ENCODE data around the gene DOCK6.
A peak's percentile ranks its signal among the peaks of the same experiment; 100 is the strongest.

The DOCK6 gene

GRCh38 chr19:11203194-11204075 is 58.9 kb downstream of the DOCK6 start:
- ChIA-PET CTCF (interaction anchor here (1.8 kb wide), 1 partner anchor 66 kb away, joined by 7 read pairs; no protein-coding TSS in a partner anchor), POLR2A (no interaction called here)
- peak; percentile 73 for DNase-seq (ENCODE audit: extremely low spot score)
- no peak for TF ChIP-seq CTBP1 (IDR thresholded peaks at IDR 0.05; ENCODE audit: borderline replicate concordance)
- no peak for TF ChIP-seq PKNOX1 (IDR thresholded peaks at IDR 0.05)
- TF ChIP-seq NFRKB (IDR thresholded peaks at IDR 0.05): no peak
- no peak for TF ChIP-seq BHLHE40 (IDR thresholded peaks at IDR 0.05; ENCODE audit: borderline replicate concordance)
- TF ChIP-seq FOXM1 (IDR thresholded peaks at IDR 0.05; ENCODE audit: borderline replicate concordance): no peak
- no peak for TF ChIP-seq SP1 (IDR thresholded peaks at IDR 0.05)
- TF ChIP-seq LEF1 (IDR thresholded peaks at IDR 0.05; ENCODE audit: borderline replicate concordance): no peak
- TF ChIP-seq TARDBP (IDR thresholded peaks at IDR 0.05): no peak
- no peak for TF ChIP-seq ZNF384 (IDR thresholded peaks at IDR 0.05)

- ChIA-PET POLR2A (no interaction called here), CTCF (interaction anchor here (0.8 kb wide), 1 partner anchor 167 kb away, joined by 3 read pairs; no protein-coding TSS in a partner anchor)
- no peak for DNase-seq (ENCODE audit: extremely low spot score)
- no peak for TF ChIP-seq HDGF (IDR thresholded peaks at IDR 0.05; ENCODE audit: borderline replicate concordance)
- TF ChIP-seq L3MBTL2 (conservative IDR thresholded peaks at IDR 0.05): no peak
- no peak for TF ChIP-seq ELF4 (IDR thresholded peaks at IDR 0.05)
- TF ChIP-seq FOXA1 (IDR thresholded peaks at IDR 0.05): no peak
Observed at GRCh38 chr19:11202488-11203193, 59.7 kb downstream of the DOCK6 start.

GRCh38 chr19:11201791-11202190 is 60.5 kb downstream of the DOCK6 start:
- CTCF ChIA-PET: interaction anchor here (0.8 kb wide), 1 partner anchor 166 kb away, joined by 3 read pairs; no protein-coding TSS in a partner anchor
- TF ChIP-seq L3MBTL2 (conservative IDR thresholded peaks at IDR 0.05) (no peak), TARDBP (IDR thresholded peaks at IDR 0.05) (no peak), NFRKB (IDR thresholded peaks at IDR 0.05) (no peak), FOXK2 (IDR thresholded peaks at IDR 0.05) (no peak), ZNF384 (IDR thresholded peaks at IDR 0.05) (no peak), ELF4 (IDR thresholded peaks at IDR 0.05) (no peak), LEF1 (IDR thresholded peaks at IDR 0.05; ENCODE audit: borderline replicate concordance) (no peak), PKNOX1 (IDR thresholded peaks at IDR 0.05) (no peak), ARNT (IDR thresholded peaks at IDR 0.05) (no peak), SP1 (IDR thresholded peaks at IDR 0.05) (no peak), FOXA1 (IDR thresholded peaks at IDR 0.05) (no peak), SUZ12 (IDR thresholded peaks at IDR 0.05) (no peak), HDGF (IDR thresholded peaks at IDR 0.05; ENCODE audit: borderline replicate concordance) (no peak), FOXM1 (IDR thresholded peaks at IDR 0.05; ENCODE audit: borderline replicate concordance) (no peak), BHLHE40 (IDR thresholded peaks at IDR 0.05; ENCODE audit: borderline replicate concordance) (no peak), CTBP1 (IDR thresholded peaks at IDR 0.05; ENCODE audit: borderline replicate concordance) (no peak)
- DNase-seq (ENCODE audit: extremely low spot score): no peak
- POLR2A ChIA-PET: no interaction called here

- TF ChIP-seq FOXK2 (IDR thresholded peaks at IDR 0.05): no peak
- no peak for TF ChIP-seq SUZ12 (IDR thresholded peaks at IDR 0.05)
- TF ChIP-seq ZNF384 (IDR thresholded peaks at IDR 0.05): no peak
- TF ChIP-seq TARDBP (IDR thresholded peaks at IDR 0.05): no peak
- TF ChIP-seq ARNT (IDR thresholded peaks at IDR 0.05): no peak
- TF ChIP-seq L3MBTL2 (conservative IDR thresholded peaks at IDR 0.05): no peak
- no peak for TF ChIP-seq NFRKB (IDR thresholded peaks at IDR 0.05)
- TF ChIP-seq ELF4 (IDR thresholded peaks at IDR 0.05): no peak
- CTCF ChIA-PET: no interaction called here
- DNase-seq (ENCODE audit: extremely low spot score): no peak
- POLR2A ChIA-PET: no interaction called here
Observed at GRCh38 chr19:11200931-11201330, 61.4 kb downstream of the DOCK6 start.

- CTCF ChIA-PET: no interaction called here
- POLR2A ChIA-PET: no interaction called here
- DNase-seq (ENCODE audit: extremely low spot score): no peak
- TF ChIP-seq NFRKB (IDR thresholded peaks at IDR 0.05): no peak
- no peak for TF ChIP-seq BHLHE40 (IDR thresholded peaks at IDR 0.05; ENCODE audit: borderline replicate concordance)
- TF ChIP-seq ZNF384 (IDR thresholded peaks at IDR 0.05): no peak
Observed at GRCh38 chr19:11200015-11200574, 62.2 kb downstream of the DOCK6 start.

- no peak for DNase-seq (ENCODE audit: extremely low spot score)
- ChIA-PET POLR2A (no interaction called here), CTCF (no interaction called here)
- TF ChIP-seq TARDBP (IDR thresholded peaks at IDR 0.05) (no peak), BHLHE40 (IDR thresholded peaks at IDR 0.05; ENCODE audit: borderline replicate concordance) (no peak), PKNOX1 (IDR thresholded peaks at IDR 0.05) (no peak), FOXM1 (IDR thresholded peaks at IDR 0.05; ENCODE audit: borderline replicate concordance) (no peak), ARNT (IDR thresholded peaks at IDR 0.05) (no peak), ELF4 (IDR thresholded peaks at IDR 0.05) (no peak), NFRKB (IDR thresholded peaks at IDR 0.05) (no peak), FOXA1 (IDR thresholded peaks at IDR 0.05) (no peak), L3MBTL2 (conservative IDR thresholded peaks at IDR 0.05) (no peak), HDGF (IDR thresholded peaks at IDR 0.05; ENCODE audit: borderline replicate concordance) (no peak), FOXK2 (IDR thresholded peaks at IDR 0.05) (no peak), LEF1 (IDR thresholded peaks at IDR 0.05; ENCODE audit: borderline replicate concordance) (no peak), CTBP1 (IDR thresholded peaks at IDR 0.05; ENCODE audit: borderline replicate concordance) (no peak)
Observed at GRCh38 chr19:11199517-11199916, 62.8 kb downstream of the DOCK6 start.

All from HEK293T (cell line).